NCI-H2081 (cell line): ENCODE measurements around the gene OMG.
"Not testable (repeated sequence)": the region's sequence is repeated elsewhere in the genome, so short reads cannot be mapped to it uniquely, and the experiment has no call there.

Source experiments
- DNase-seq, 2 experiments: peaks; one replicate each; lab custom pipeline; 2025; lab: John Stamatoyannopoulos, UW

Gene OMG

GRCh38 chr17:31308372-31309334 is 11.6 kb upstream of the OMG start:
- no peak for DNase-seq

GRCh38 chr17:31307640-31308039 is 10.6 kb upstream of the OMG start:
- no peak for DNase-seq

GRCh38 chr17:31299624-31300023 is 2.6 kb upstream of the OMG start:
- DNase-seq = no peak

GRCh38 chr17:31296142-31296541 is 897 bp downstream of the OMG start:
- DNase-seq = no peak

GRCh38 chr17:31295489-31295871 is 1.6 kb downstream of the OMG start:
- DNase-seq = no peak

- no peak for DNase-seq
Measured at GRCh38 chr17:31294820-31295488, 2.1 kb downstream of the OMG start.

- no peak for DNase-seq
Measured at GRCh38 chr17:31294231-31294630, 2.8 kb downstream of the OMG start.

- DNase-seq = no peak
Measured at GRCh38 chr17:31293581-31293980, 3.5 kb downstream of the OMG start.

GRCh38 chr17:31291820-31292219 is 5.2 kb downstream of the OMG start:
- no peak for DNase-seq

GRCh38 chr17:31289790-31290189 is 7.2 kb downstream of the OMG start:
- no peak for DNase-seq

GRCh38 chr17:31287932-31288331 is 9.1 kb downstream of the OMG start:
- not testable (repeated sequence) for DNase-seq

GRCh38 chr17:31286587-31286986 is 10.5 kb downstream of the OMG start:
- DNase-seq = no peak

GRCh38 chr17:31283841-31284240 is 13.2 kb downstream of the OMG start:
- DNase-seq = no peak

GRCh38 chr17:31281061-31281460 is 16.0 kb downstream of the OMG start:
- no peak for DNase-seq

GRCh38 chr17:31279401-31279800 is 17.6 kb downstream of the OMG start:
- DNase-seq = no peak

- DNase-seq = no peak
Measured at GRCh38 chr17:31275116-31275515, 21.9 kb downstream of the OMG start.

GRCh38 chr17:31274252-31274651 is 22.8 kb downstream of the OMG start:
- peak in 1 of 2 experiments; percentile 34 for DNase-seq

GRCh38 chr17:31273516-31273915 is 23.5 kb downstream of the OMG start:
- DNase-seq = peak in 1 of 2 experiments; percentile 10

GRCh38 chr17:31272803-31273202 is 24.2 kb downstream of the OMG start:
- DNase-seq = no peak

- no peak for DNase-seq
Measured at GRCh38 chr17:31272236-31272635, 24.8 kb downstream of the OMG start.

GRCh38 chr17:31269578-31269983 is 27.5 kb downstream of the OMG start:
- DNase-seq = no peak

GRCh38 chr17:31269036-31269577 is 27.9 kb downstream of the OMG start:
- DNase-seq = no peak

GRCh38 chr17:31266042-31266441 is 31.0 kb downstream of the OMG start:
- no peak for DNase-seq
